Heart left ventricle (tissue), 16 donors: Measurements from ENCODE around the gene AKAP7. TPM values are rescaled to one million over a fixed set of nuclear protein-coding genes. Genes with fewer than 3 reads are reported as not detected.

Experiments used
- ATAC-seq, 4 donors: fragments of 200-7000 bp; cut with Tn5 transposase; one replicate each; pipeline ENCODE4 v1.9.1; 2020 to 2022; ENCODE audit warnings: moderate library complexity in 4 of 4, mild to moderate bottlenecking in 3 of 4, moderate number of reproducible peaks in 1 of 4
- DNase-seq, 5 donors: peaks; one replicate each; pipeline ENCODE4 v3.0.0-alpha.2; 2020
- H3K27ac ChIP-seq, 12 donors: fragments of 200-600 bp; sonication (generic) in 4 of 12; one replicate each; pipeline versions ENCODE4 v1.5.0 to v1.8.0; 2016 to 2022; ENCODE audit warnings: mild to moderate bottlenecking in 2 of 12
- H3K27me3 ChIP-seq, 9 donors: fragments of 200-600 bp; sonication (generic) in 2 of 9; one replicate each; pipeline versions ENCODE4 v1.5.1 to v1.8.0; 2016 to 2022; ENCODE audit warnings: mild to moderate bottlenecking in 3 of 9
- H3K36me3 ChIP-seq, 9 donors: fragments of 200-600 bp; sonication (generic) in 2 of 9; one replicate each; pipeline versions ENCODE4 v1.5.0 to v1.8.0; 2018 to 2022; ENCODE audit warnings: mild to moderate bottlenecking in 2 of 9
- H3K4me1 ChIP-seq, 12 donors: fragments of 200-600 bp; sonication (generic) in 4 of 12; one replicate each; pipeline versions ENCODE4 v1.5.0 to v1.8.0; 2016 to 2022; ENCODE audit warnings: mild to moderate bottlenecking in 3 of 12
- H3K4me3 ChIP-seq, 12 donors: fragments of 200-600 bp; sonication (generic) in 4 of 12; one replicate each; pipeline versions ENCODE4 v1.5.0 to v1.8.0; 2017 to 2022; ENCODE audit warnings: mild to moderate bottlenecking in 9 of 12, moderate library complexity in 4 of 12
- H3K9me3 ChIP-seq, 12 donors: fragments of 200-600 bp; sonication (generic) in 4 of 12; one replicate each; pipeline versions ENCODE4 v1.5.0 to v1.8.0; 2016 to 2022; ENCODE audit warnings: mild to moderate bottlenecking in 1 of 12
- POLR2A ChIP-seq, 2 donors: fragments of 450-650 bp; IDR thresholded peaks; one replicate each; pipeline ENCODE4 v1.6.1; 2017; ENCODE audit warnings: antibody characterized with exemption in 2 of 2, mild to moderate bottlenecking in 2 of 2, moderate library complexity in 2 of 2
- WGBS, 4 donors: extraction: QIAGEN DNeasy Blood & Tissue Kit in 2 of 4; methylation state at CpG; one replicate each; pipeline versions ENCODE4 v1.1.5 to v1.1.7; 2013 to 2018; 5-methylcytosine and 5-hydroxymethylcytosine counted together
- intact Hi-C, 10 donors: fragments of 100-400 bp; cut with DNase I; formaldehyde crosslinking; loops; one replicate each; pipeline versions ENCODE4 v1.11.1 to v1.14.2; 2022
- polyA plus RNA-seq, 2 donors: library from polyadenylated mRNA; stranded (reverse); fragments of 200-250 nt; gene quantifications; one replicate each; pipeline ENCODE4 v1.2.3, GENCODE V29; 2013
- total RNA-seq, 9 donors: library from RNA; depleted of rRNA in 2 of 9; stranded (reverse); fragments of >200 nt in 2 of 9; fragmentation: NEBNext Ultra II Directional in 3 of 9; extraction: Animal tissue kit (Norgen Biotek cat#: 25700) in 3 of 9; gene quantifications; one replicate each; pipeline versions ENCODE4 v1.1.0 to v1.2.4, GENCODE V29; 2016 to 2023
- TF ChIP-seq, protein P1 (sequence below), 12 donors: fragments of 200-600 bp; sonication (generic) in 4 of 12; IDR thresholded peaks; one replicate each; pipeline versions ENCODE4 v1.5.0 to v1.8.0; 2018 to 2022; ENCODE audit warnings: antibody characterized with exemption in 12 of 12, mild to moderate bottlenecking in 5 of 12
- donor health status: ischemic (EF 13 %, LVEDD 7.1; RV severe dilation, severe dysfunction).
- donor health status: healthy with polysubstance abuse.
- donor health status: DM: no; HTN: yes; CAD: no.
- donor health status: DM: no; HTN: no; CAD: no.
- donor health status: ischemic (EF 25% LVEDD 6.9; RV normal size, moderate dysfunction).
- donor health status: ischemic (EF 25% LVEDD 5.7; RV mildly dilated, moderate dysfunction).
- donor health status: healthy.
- donor health status: DM: yes; HTN: yes; CAD: no.
- donor health status: ischemic (EF 35%, LVEDD 5.7; RV mildly dilated, moderate dysfunction).
- donor health status: nonischemic (EF 11% LVEDD 7.7; RV severe dilation, severe dysfunction).
- donor health status: DM: yes; HTN: yes; CAD: no.
- donor health status: PGD.
- donor health status: ischemic (EF 29% LVEDD 5.4; RV normal size, mild dysfunction).
- donor health status: nonischemic (EF 23%, LVEDD 6.1; RV moderate dilation, normal function).

AKAP7 gene
- total and polyA plus RNA-seq, 11 donors: 2.3 to 13.5 (median 8.7) TPM

GRCh38 chr6:131134220-131134979 lies 867 bp upstream of the AKAP7 start:
- 91 to 94% (median 91%) methylated on average over 14 of the region's 14 CpGs for WGBS, 4 donors
- H3K4me1 ChIP-seq: peaks cover 0 to 15% (median 3%) of the 10 kb centered on the region in 12 donors
- H3K4me3 ChIP-seq: peak overlapping the region; percentile 41 to 86 (median 74)
- ATAC-seq (no peak), DNase-seq (no peak)
- TF ChIP-seq, protein P1, sequence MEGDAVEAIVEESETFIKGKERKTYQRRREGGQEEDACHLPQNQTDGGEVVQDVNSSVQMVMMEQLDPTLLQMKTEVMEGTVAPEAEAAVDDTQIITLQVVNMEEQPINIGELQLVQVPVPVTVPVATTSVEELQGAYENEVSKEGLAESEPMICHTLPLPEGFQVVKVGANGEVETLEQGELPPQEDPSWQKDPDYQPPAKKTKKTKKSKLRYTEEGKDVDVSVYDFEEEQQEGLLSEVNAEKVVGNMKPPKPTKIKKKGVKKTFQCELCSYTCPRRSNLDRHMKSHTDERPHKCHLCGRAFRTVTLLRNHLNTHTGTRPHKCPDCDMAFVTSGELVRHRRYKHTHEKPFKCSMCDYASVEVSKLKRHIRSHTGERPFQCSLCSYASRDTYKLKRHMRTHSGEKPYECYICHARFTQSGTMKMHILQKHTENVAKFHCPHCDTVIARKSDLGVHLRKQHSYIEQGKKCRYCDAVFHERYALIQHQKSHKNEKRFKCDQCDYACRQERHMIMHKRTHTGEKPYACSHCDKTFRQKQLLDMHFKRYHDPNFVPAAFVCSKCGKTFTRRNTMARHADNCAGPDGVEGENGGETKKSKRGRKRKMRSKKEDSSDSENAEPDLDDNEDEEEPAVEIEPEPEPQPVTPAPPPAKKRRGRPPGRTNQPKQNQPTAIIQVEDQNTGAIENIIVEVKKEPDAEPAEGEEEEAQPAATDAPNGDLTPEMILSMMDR (IDR thresholded peaks at IDR 0.05): no peak
- no peak for TF ChIP-seq POLR2A (IDR thresholded peaks at IDR 0.05)
- intact Hi-C loops: no loop called here
- no peaks in the 10 kb centered on the region for H3K9me3 ChIP-seq
- peak overlapping the region in 11 of 12 donors; percentile 28 to 96 (median 90) for H3K27ac ChIP-seq
- no peaks in the 10 kb centered on the region for H3K27me3 ChIP-seq
- no peaks in the 10 kb centered on the region for H3K36me3 ChIP-seq

GRCh38 chr6:131134980-131135243 lies 355 bp upstream of the AKAP7 start:
- Histone ChIP-seq H3K9me3 (no peaks in the 10 kb centered on the region), H3K27ac (peak overlapping the region; percentile 28 to 96 (median 90)), H3K36me3 (no peaks in the 10 kb centered on the region), H3K4me1 (peaks cover 0 to 16% (median 3%) of the 10 kb centered on the region in 12 donors), H3K4me3 (peak overlapping the region; percentile 41 to 86 (median 74)), H3K27me3 (no peaks in the 10 kb centered on the region)
- DNase-seq: no peak
- no peak for ATAC-seq
- intact Hi-C loops: no loop called here
- TF ChIP-seq, protein P1 (IDR thresholded peaks at IDR 0.05): no peak
- no peak for TF ChIP-seq POLR2A (IDR thresholded peaks at IDR 0.05)
- 12 to 20% (median 16%) methylated on average over 4 of the region's 4 CpGs for WGBS, 4 donors

- Histone ChIP-seq H3K27ac (peak overlapping the region; percentile 28 to 96 (median 90)), H3K36me3 (no peaks in the 10 kb centered on the region), H3K4me1 (peaks cover 0 to 20% (median 3%) of the 10 kb centered on the region in 12 donors), H3K9me3 (no peaks in the 10 kb centered on the region), H3K4me3 (peak overlapping the region; percentile 62 to 86 (median 74)), H3K27me3 (no peaks in the 10 kb centered on the region)
- DNase-seq (no peak), ATAC-seq (peak; percentile 8 to 44 (median 40))
- intact Hi-C loops: no loop called here
- WGBS, 4 donors: 13 to 40% (median 18%) methylated on average over 17 of the region's 17 CpGs
- no peak for TF ChIP-seq POLR2A (IDR thresholded peaks at IDR 0.05)
- TF ChIP-seq, protein P1 (IDR thresholded peaks at IDR 0.05): no peak
Observed at GRCh38 chr6:131136021-131136786, 937 bp downstream of the AKAP7 start.

GRCh38 chr6:131139599-131139998 lies 4.3 kb downstream of the AKAP7 start:
- ATAC-seq: no peak
- 65 to 95% (median 77%) methylated on average over 4 of the region's 4 CpGs for WGBS, 4 donors
- peaks cover 0 to 18% (median 3%) of the 10 kb centered on the region in 12 donors for H3K4me1 ChIP-seq

More at GRCh38 chr6:131139599-131139998, 4.3 kb downstream of the AKAP7 start:
- DNase-seq: no peak
- TF ChIP-seq POLR2A (IDR thresholded peaks at IDR 0.05): no peak
- TF ChIP-seq, protein P1 (IDR thresholded peaks at IDR 0.05): no peak
- H3K9me3 ChIP-seq: no peaks in the 10 kb centered on the region
- intact Hi-C loops: no loop called here
- no peak overlapping the region for H3K4me3 ChIP-seq
- no peaks in the 10 kb centered on the region for H3K27me3 ChIP-seq
- H3K27ac ChIP-seq: peak overlapping the region in 1 of 12 donors; percentile 11
- H3K36me3 ChIP-seq: no peaks in the 10 kb centered on the region
